Loucy (cell line): Measurements from ENCODE around the gene AGAP9.

Source experiments
- H2AFZ ChIP-seq: fragments of 200-600 bp; sonication (generic); 2 replicates; pipeline ENCODE4 v1.6.0; 2016; ENCODE audit warnings: antibody characterized with exemption, mild to moderate bottlenecking, low read length, moderate library complexity
- H3F3A ChIP-seq: fragments of 200-600 bp; 2 replicates; pipeline ENCODE4 v1.6.0; 2016; ENCODE audit warnings: antibody characterized with exemption, low read depth, mild to moderate bottlenecking
- H3K27me3 ChIP-seq: fragments of 200-600 bp; sonication (generic); 2 replicates; pipeline ENCODE4 v1.6.1; 2014; ENCODE audit warnings: low read length, mild to moderate bottlenecking; ENCODE audit not compliant: insufficient read depth, poor library complexity, severe bottlenecking
- H3K36me3 ChIP-seq: fragments of 200-600 bp; sonication (generic); 2 replicates; pipeline ENCODE4 v1.6.1; 2016; ENCODE audit warnings: low read length; ENCODE audit not compliant: insufficient read depth
- H3K4me1 ChIP-seq: fragments of 200-600 bp; sonication (generic); 2 replicates; pipeline ENCODE4 v1.5.1; 2014; ENCODE audit warnings: low read length, mild to moderate bottlenecking; ENCODE audit not compliant: insufficient read depth, poor library complexity, severe bottlenecking
- H3K4me2 ChIP-seq: fragments of 200-600 bp; sonication (generic); 2 replicates; pipeline ENCODE4 v1.6.0; 2014; ENCODE audit warnings: antibody characterized with exemption, low read length, low read depth, mild to moderate bottlenecking; ENCODE audit not compliant: poor library complexity, severe bottlenecking
- H3K4me3 ChIP-seq: fragments of 200-600 bp; sonication (generic); 2 replicates; pipeline ENCODE4 v1.5.1; 2014; ENCODE audit warnings: low read length, mild to moderate bottlenecking, mixed read lengths; ENCODE audit not compliant: poor library complexity, severe bottlenecking
- H3K79me2 ChIP-seq: fragments of 200-600 bp; sonication (generic); 2 replicates; pipeline ENCODE4 v1.6.1; 2014; ENCODE audit warnings: low read length; ENCODE audit not compliant: insufficient read depth
- H3K9ac ChIP-seq: fragments of 200-600 bp; sonication (generic); 2 replicates; pipeline ENCODE4 v1.6.0; 2014; ENCODE audit warnings: mild to moderate bottlenecking, low read depth, low read length, moderate library complexity; ENCODE audit not compliant: poor library complexity, severe bottlenecking
- H3K9me2 ChIP-seq: fragments of 200-600 bp; sonication (generic); replicated peaks from 2 replicates; pipeline ENCODE4 v1.6.1; 2016; ENCODE audit warnings: low read depth, low read length, mixed read lengths
- H3K9me3 ChIP-seq: fragments of 200-600 bp; sonication (generic); 2 replicates; pipeline ENCODE4 v1.6.1; 2014; ENCODE audit warnings: mild to moderate bottlenecking, antibody characterized with exemption, low read length, low read depth; ENCODE audit not compliant: insufficient read depth
- H4K20me1 ChIP-seq: fragments of 200-600 bp; sonication (generic); 2 replicates; pipeline ENCODE4 v1.6.0; 2014; ENCODE audit warnings: antibody characterized with exemption, low read length, mild to moderate bottlenecking; ENCODE audit not compliant: insufficient read depth, poor library complexity, severe bottlenecking
- CTCF ChIP-seq: fragments of 200-600 bp; sonication (generic); conservative IDR thresholded peaks from 2 replicates; pipeline ENCODE4 v1.5.1; 2014; ENCODE audit warnings: mild to moderate bottlenecking, antibody characterized with exemption, low read length
- EZH2phosphoT487 ChIP-seq: fragments of 200-600 bp; IDR thresholded peaks from 2 replicates; pipeline ENCODE4 v1.6.1; 2018; ENCODE audit warnings: antibody characterized with exemption, mild to moderate bottlenecking, moderate library complexity, borderline replicate concordance

The AGAP9 gene

DNA sequence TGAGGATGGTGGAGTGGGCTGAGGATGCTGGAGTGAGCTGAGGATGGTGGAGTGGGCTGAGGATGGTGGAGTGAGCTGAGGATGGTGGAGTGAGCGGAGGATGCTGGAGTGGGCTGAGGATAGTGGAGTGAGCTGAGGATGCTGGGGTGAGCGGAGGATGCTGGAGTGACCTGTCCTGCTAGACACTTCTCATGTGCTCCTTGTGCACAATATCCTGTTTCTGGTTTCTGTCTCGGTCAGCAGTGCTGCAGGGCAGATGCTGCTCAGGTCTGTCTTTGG, 68.7 kb downstream of the AGAP9 start:
- Histone ChIP-seq H3F3A (no peaks in the 10 kb centered on the region), H3K27me3 (no peaks in the 10 kb centered on the region), H3K4me3 (no peak overlapping the region), H3K79me2 (no peaks in the 10 kb centered on the region), H3K4me2 (no peak overlapping the region), H3K9me2 (no peaks in the 10 kb centered on the region), H3K4me1 (no peaks in the 10 kb centered on the region), H2AFZ (no peak overlapping the region), H3K9ac (no peak overlapping the region), H4K20me1 (no peaks in the 10 kb centered on the region), H3K36me3 (no peaks in the 10 kb centered on the region), H3K9me3 (no peaks in the 10 kb centered on the region)
- TF ChIP-seq CTCF (no peak), EZH2phosphoT487 (no peak)

- H3K4me1 ChIP-seq = peaks cover 4% of the 10 kb centered on the region
Measured at GRCh38 chr10:47454008-47454779, 69.2 kb downstream of the AGAP9 start.

DNA sequence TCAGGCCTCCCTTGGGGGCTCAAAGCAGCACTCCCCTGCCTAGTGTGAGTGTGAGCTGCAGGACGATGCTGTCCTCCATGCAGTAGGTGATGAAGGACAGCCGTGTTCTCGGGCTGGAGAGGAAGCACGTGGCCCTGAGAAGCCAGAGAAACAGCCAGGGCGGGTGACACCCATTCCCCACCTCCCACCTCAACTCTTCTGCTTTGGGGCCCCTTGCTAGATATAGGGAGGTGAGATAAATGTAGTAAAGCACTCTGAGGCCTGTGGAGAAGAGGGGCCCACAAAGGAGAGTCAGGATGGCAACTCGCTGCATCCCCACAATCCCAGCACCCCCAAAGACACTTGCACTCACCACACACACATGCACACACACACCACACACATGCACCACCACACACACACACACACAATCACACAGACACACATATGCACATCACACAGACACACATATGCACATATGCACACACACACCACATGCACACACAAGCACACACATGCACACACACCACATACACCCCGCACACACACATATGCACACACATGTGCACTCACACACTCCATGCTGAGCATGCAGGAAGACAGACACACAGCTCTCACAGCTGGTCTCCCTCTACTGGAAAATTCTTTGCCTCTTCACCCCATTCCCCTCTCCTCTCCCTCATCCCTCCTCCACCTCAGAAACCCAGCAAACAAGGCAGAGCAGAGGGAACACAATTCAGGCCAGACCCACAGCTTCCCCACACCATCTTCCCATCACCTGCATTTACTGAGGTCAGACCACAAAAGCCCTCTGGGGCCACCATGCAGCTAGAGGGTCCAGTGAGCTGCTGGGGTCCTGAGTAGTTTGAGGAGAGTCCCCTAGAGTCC, 70.1 kb downstream of the AGAP9 start:
- Histone ChIP-seq H3K79me2 (no peaks in the 10 kb centered on the region), H3K9me3 (no peaks in the 10 kb centered on the region), H2AFZ (no peak overlapping the region), H4K20me1 (no peaks in the 10 kb centered on the region), H3K9me2 (no peaks in the 10 kb centered on the region), H3K27me3 (no peaks in the 10 kb centered on the region), H3K4me3 (no peak overlapping the region), H3K9ac (no peak overlapping the region), H3K4me2 (no peak overlapping the region), H3K36me3 (no peaks in the 10 kb centered on the region), H3F3A (no peaks in the 10 kb centered on the region), H3K4me1 (peaks cover 13% of the 10 kb centered on the region)
- no peak for TF ChIP-seq EZH2phosphoT487
- no peak for TF ChIP-seq CTCF

More at GRCh38 chr10:47454008-47454779, 69.2 kb downstream of the AGAP9 start:
- TF ChIP-seq EZH2phosphoT487 = no peak
- no peak for TF ChIP-seq CTCF
- Histone ChIP-seq H3K4me2 (no peak overlapping the region), H3K9ac (no peak overlapping the region), H3F3A (no peaks in the 10 kb centered on the region), H3K27me3 (no peaks in the 10 kb centered on the region), H3K9me3 (no peaks in the 10 kb centered on the region), H4K20me1 (no peaks in the 10 kb centered on the region), H3K4me3 (no peak overlapping the region), H3K79me2 (no peaks in the 10 kb centered on the region), H3K9me2 (no peaks in the 10 kb centered on the region), H3K36me3 (no peaks in the 10 kb centered on the region), H2AFZ (no peak overlapping the region)
